ENCODE results near the gene MZF1. TPM values are rescaled to one million over a fixed set of nuclear protein-coding genes. Genes with fewer than 3 reads are reported as not detected.

MZF1 gene
- total RNA-seq, 1 donor from 2014 or later = 7.5 TPM

DNA sequence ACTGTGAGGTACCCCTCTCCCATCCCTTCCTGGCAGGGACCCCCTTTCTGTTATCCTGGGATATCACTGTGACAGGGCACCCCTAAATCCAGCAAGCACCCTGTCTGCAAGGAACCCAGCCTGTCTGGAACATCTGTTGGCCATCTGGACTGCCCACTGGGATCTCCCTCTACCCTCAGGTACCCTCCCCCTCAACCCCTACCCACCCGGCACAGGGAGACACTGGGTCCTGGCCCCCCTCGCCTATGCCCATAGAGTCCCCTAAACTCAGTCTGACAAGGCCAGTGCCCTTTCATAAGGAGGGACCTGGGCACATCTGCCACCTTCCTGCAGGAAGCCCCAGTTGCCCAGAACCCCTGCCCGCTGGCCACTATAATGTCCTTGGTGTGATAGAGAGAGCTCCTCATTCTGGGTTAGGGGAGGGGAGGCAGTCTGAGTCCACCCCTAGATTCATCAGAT, 58.5 kb downstream of the MZF1 start:
- no peak for DNase-seq (ENCODE audit: low read depth in 2 of 2)

DNA sequence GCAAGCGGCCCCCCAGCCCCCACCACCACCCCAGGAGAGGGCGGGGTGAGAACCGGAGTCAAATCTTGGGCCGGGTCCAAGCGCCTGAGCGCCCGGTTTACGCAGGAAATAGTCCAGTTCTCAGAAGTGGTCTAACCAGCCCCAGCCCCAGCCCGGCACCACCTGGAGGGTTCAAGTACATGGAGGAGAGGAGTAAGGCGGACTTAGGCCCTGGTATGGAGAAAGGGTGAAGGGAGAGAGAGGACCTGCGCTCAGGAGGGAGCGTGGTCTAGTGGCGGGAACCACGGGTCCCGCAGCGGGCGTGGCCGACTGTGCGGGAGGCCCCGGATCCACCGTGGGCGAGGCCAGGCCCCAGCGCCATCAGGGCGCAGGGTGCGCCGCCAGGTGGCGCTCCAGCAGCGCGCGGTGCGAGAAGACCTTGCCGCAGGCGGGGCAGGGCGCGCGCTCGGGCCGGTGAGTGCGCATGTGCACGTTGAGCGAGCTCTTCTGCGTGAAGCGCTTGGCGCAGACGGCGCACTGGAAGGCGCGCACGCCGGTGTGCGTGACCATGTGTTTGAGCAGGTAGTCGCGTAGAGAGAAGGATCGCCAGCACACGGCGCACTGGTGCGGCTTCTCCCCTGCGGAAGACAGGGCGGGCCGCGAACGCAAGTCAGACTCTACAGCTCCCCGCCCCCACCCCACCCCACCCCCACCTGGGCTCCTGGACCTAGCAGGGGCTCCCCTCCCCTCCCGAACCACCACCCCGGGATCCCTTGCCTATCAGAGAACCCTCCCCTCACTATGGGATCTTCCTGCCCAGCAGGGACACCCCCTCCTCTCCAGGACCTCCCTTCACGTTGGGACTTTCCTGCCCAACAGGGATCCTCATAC, 59.2 kb downstream of the MZF1 start:
- peak; percentile 92 to 95 for DNase-seq (ENCODE audit: low read depth in 2 of 2)

DNA sequence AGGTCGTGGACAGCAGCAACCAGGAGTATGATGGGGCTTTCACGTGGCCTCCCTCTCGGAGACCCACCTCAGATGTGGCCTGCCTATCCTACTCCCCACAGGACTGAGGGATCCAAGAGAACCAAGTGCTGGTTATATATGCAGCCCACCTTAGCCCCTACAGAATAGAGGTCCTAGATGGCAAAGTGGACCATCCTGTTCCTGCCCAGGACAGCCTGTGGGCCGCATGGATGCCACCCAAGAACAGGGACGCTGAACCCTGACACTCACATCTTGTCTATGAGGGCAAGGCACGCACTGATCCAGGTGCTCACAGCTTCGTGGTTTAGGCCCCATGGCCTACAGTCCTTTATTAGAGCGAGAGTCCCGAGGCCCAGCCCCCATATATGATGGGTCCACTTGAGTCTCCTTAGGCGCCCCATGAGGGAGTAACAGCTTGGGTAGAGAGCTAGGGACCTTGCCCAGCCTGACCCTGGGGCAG, 59.9 kb downstream of the MZF1 start:
- no peak for DNase-seq (ENCODE audit: low read depth in 2 of 2)

Other genes with a start within 250 kb of the MZF1 start
- 1.3 and 2.0 TPM in 2 replicates for gene ZSCAN22, start 246.3 kb downstream of the MZF1 start, total RNA-seq
- gene A1BG, start 219.8 kb downstream of the MZF1 start, total RNA-seq = 2.0 and 4.6 TPM in 2 replicates
- gene ZNF497, start 210.6 kb downstream of the MZF1 start, total RNA-seq = 0.65 and 0.99 TPM in 2 replicates
- gene ZNF837, start 192.3 kb downstream of the MZF1 start, total RNA-seq = 0.87 and 1.6 TPM in 2 replicates
- gene RPS5, start 186.1 kb downstream of the MZF1 start, total RNA-seq = 2,255 and 2,472 TPM in 2 replicates
- not detected in 2 replicates for gene RNF225, start 177.7 kb downstream of the MZF1 start, total RNA-seq
- 5.9 and 9.1 TPM in 2 replicates for gene ZNF584, start 164.7 kb downstream of the MZF1 start, total RNA-seq
- gene ZNF132, start 133.2 kb downstream of the MZF1 start, total RNA-seq = 4.1 and 6.9 TPM in 2 replicates
- gene ZNF324B, start 121.7 kb downstream of the MZF1 start, total RNA-seq = 4.8 and 7.1 TPM in 2 replicates
- 7.6 and 11.9 TPM in 2 replicates for gene ZNF324, start 106.3 kb downstream of the MZF1 start, total RNA-seq
- 3.0 and 3.1 TPM in 2 replicates for gene ZNF446, start 97.0 kb downstream of the MZF1 start, total RNA-seq
- gene SLC27A5, start 61.3 kb downstream of the MZF1 start, total RNA-seq = 6.1 and 8.1 TPM in 2 replicates
- gene ZBTB45, start 53.5 kb downstream of the MZF1 start, total RNA-seq = 3.7 and 5.0 TPM in 2 replicates
- 275 and 278 TPM in 2 replicates for gene TRIM28, start 29.3 kb downstream of the MZF1 start, total RNA-seq
- 86.1 and 93.5 TPM in 2 replicates for gene CHMP2A, start 18.2 kb downstream of the MZF1 start, total RNA-seq
- 50.1 and 66.7 TPM in 2 replicates for gene UBE2M, start 14.7 kb downstream of the MZF1 start, total RNA-seq

Data from lung microvascular endothelial cell (primary cell).